Medulla oblongata (tissue), 1 donor: ENCODE results near the gene NXPH2.

Experiments
- DNase-seq: peaks from one replicate; pipeline ENCODE4 v3.0.0-alpha.2; 2015; ENCODE audit errors: extremely low spot score

Gene NXPH2

GRCh38 chr2:138637061-138637460 is 143.1 kb downstream of the NXPH2 start:
- no peak for DNase-seq

GRCh38 chr2:138633049-138633448 is 147.1 kb downstream of the NXPH2 start:
- no peak for DNase-seq

- DNase-seq: no peak
Measured at GRCh38 chr2:138632066-138632620, 148.0 kb downstream of the NXPH2 start.

- no peak for DNase-seq
Measured at GRCh38 chr2:138630164-138630563, 150.0 kb downstream of the NXPH2 start.

GRCh38 chr2:138626148-138626547 is 154.0 kb downstream of the NXPH2 start:
- DNase-seq: no peak

- DNase-seq: no peak
Measured at GRCh38 chr2:138622613-138623012, 157.6 kb downstream of the NXPH2 start.

GRCh38 chr2:138621139-138621538 is 159.1 kb downstream of the NXPH2 start:
- no peak for DNase-seq

- peak; percentile 6 for DNase-seq
Measured at GRCh38 chr2:138620431-138620830, 159.8 kb downstream of the NXPH2 start.
